ENCODE results near the gene AGAP3.

AGAP3 gene

GRCh38 chr7:151138153-151138851 lies 52.0 kb downstream of the AGAP3 start:
- no peak overlapping the region for H3K27ac ChIP-seq
- no peak for TF ChIP-seq CTCF (conservative IDR thresholded peaks at IDR 0.05)
- TF ChIP-seq ZFX (IDR thresholded peaks at IDR 0.05): no peak

- TF ChIP-seq ZFX (IDR thresholded peaks at IDR 0.05): no peak
- no peak for TF ChIP-seq CTCF (conservative IDR thresholded peaks at IDR 0.05)
Observed at GRCh38 chr7:151139071-151139790, 53.0 kb downstream of the AGAP3 start.

GRCh38 chr7:151139791-151140190 lies 53.5 kb downstream of the AGAP3 start:
- TF ChIP-seq CTCF (conservative IDR thresholded peaks at IDR 0.05) (no peak), ZFX (IDR thresholded peaks at IDR 0.05) (no peak)
- no peak overlapping the region for H3K27ac ChIP-seq

More at GRCh38 chr7:151139071-151139790, 53.0 kb downstream of the AGAP3 start:
- no peak overlapping the region for H3K27ac ChIP-seq

GRCh38 chr7:151140826-151141225 lies 54.6 kb downstream of the AGAP3 start:
- H3K27ac ChIP-seq: no peak overlapping the region
- TF ChIP-seq CTCF (conservative IDR thresholded peaks at IDR 0.05): no peak
- TF ChIP-seq ZFX (IDR thresholded peaks at IDR 0.05): no peak

GRCh38 chr7:151141311-151141854 lies 55.1 kb downstream of the AGAP3 start:
- TF ChIP-seq CTCF (conservative IDR thresholded peaks at IDR 0.05) (no peak), ZFX (IDR thresholded peaks at IDR 0.05) (no peak)
- no peak overlapping the region for H3K27ac ChIP-seq

- TF ChIP-seq ZFX (IDR thresholded peaks at IDR 0.05): no peak
- TF ChIP-seq CTCF (conservative IDR thresholded peaks at IDR 0.05): no peak
- H3K27ac ChIP-seq: no peak overlapping the region
Observed at GRCh38 chr7:151141855-151142685, 55.8 kb downstream of the AGAP3 start.

Data from C4-2B (cell line).